Anterior cingulate cortex (tissue), 58 donors: ENCODE data around the gene OMD.
A peak's percentile ranks its signal among the peaks of the same experiment; 100 is the strongest.

ENCODE experiments used
- DNase-seq, 58 donors: peaks; one replicate each; lab custom pipeline; 2025; lab: John Stamatoyannopoulos, UW

The OMD gene, protein sequence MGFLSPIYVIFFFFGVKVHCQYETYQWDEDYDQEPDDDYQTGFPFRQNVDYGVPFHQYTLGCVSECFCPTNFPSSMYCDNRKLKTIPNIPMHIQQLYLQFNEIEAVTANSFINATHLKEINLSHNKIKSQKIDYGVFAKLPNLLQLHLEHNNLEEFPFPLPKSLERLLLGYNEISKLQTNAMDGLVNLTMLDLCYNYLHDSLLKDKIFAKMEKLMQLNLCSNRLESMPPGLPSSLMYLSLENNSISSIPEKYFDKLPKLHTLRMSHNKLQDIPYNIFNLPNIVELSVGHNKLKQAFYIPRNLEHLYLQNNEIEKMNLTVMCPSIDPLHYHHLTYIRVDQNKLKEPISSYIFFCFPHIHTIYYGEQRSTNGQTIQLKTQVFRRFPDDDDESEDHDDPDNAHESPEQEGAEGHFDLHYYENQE

DNA sequence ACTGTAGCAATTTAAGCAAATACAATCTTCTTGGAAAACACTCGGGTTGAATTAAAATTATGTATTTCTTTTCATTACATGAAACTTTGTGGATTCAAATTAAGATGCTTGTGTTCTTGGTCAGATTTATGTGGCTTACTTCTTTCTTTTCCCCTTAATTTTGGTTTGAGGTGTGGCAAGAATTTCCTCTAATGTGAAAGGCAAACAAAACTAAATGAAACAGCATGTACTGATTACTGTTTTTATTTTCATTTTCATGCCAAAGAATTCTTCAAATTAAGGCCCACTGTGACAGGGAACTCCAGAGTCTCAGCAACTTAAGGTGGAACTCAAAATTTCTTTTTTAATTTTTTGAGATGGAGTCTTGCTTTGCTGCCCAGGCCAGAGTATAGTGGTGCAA, at the start of gene OMD:
Gene OMD (minus strand): TSS at position 132 of the 400 bp plus-strand sequence. CDS start 6,913 bp downstream, outside the sequence.
- DNase-seq, result no peak

DNA sequence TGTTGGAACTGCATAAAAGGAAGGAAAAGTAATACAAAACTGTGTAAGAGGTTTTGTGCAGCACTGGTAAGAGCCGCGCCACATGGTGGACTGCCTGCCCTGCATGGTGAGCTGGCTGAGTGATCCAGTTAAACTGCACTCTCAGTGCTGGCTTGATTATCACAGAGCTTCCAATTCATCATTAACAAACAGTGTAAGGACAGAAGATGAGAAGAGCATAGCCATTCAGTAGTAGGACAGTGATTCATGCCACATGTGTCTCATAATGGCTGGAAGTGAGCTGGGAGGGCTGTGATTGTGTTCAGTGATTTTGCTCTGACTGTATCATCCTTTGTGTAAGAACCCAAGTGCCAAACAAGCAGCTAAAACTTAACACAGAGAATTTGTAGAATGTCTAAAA, 43.9 kb upstream of the OMD start:
- DNase-seq, result peak in 12 of 58 donors; percentile 3 to 44 (median 11)

DNA sequence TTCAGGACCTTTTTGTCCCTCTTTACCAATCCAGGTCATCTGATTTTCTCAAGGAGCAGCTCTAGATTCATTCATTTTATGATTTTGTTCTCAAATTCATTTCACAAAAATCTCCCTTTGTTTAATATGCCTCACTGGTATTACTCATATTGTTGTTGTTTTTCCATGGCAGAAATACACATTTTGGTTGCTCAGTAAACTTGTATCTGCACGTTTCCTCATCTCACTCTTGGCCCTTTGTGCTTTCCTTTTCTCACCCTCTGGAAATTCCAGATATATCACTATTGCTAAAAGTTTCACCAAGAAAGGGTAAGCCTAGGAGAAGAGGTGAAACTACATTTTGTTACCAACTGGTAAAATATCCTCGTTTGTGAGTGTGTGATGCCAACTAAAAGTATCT, 43.2 kb upstream of the OMD start:
- no peak for DNase-seq

DNA sequence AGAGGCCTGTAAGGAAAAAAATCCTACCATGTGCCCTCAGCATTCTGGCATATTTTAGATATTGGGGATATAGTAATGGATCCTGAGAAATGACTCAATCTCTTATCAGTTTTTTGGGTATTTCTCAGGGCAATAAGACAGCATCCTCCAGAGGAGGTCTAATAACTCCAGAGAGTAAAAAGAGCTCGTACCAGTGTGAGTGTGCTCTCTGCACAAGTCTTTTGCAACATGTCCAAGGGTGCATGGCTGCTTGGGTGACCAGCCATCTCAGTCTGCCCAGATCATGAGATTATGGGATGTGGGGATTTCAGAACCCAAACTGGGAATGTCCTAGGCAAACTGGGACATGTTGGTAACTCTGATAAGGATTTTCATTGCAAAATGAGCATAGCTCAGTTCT, 42.8 kb upstream of the OMD start:
- DNase-seq, result no peak

DNA sequence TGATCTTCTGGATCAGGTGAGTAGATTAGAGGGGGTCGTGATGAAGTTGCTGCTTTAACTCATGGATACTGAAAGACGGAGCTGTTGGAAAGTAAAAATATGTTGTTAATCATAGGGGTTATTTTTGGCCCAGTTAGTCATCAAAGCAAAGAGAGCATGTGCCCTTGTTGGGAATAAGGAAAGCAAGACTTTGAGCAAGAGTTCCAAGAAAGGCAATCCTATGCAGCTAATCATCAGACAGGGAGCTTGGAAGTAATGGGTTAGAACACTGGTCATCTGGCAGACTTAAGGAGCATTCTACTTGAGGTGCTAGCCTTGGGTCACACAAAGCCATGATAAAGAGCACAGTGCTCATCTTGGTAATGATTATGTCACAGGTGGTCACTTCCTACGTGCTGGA, 39.7 kb upstream of the OMD start:
- no peak for DNase-seq

DNA sequence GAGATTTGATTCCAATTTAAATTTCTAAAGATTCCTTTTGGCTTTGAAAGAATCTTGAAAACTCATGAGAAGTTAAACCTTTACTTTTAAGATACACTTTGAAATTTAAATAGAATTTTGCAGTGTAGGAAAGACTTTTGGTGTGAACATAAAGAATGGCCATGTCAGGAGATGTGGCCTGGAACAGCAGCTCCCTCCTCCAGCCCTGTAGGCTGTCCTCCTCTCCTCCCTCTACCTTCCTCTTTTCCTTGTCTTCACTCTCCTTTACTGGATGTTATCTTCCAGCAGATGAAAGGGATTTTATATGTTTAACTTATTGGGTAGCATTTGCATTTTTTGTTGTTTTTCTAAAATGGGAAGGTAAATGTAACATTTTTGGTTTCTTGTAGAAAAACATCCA, 39.1 kb upstream of the OMD start:
- DNase-seq, result no peak

DNA sequence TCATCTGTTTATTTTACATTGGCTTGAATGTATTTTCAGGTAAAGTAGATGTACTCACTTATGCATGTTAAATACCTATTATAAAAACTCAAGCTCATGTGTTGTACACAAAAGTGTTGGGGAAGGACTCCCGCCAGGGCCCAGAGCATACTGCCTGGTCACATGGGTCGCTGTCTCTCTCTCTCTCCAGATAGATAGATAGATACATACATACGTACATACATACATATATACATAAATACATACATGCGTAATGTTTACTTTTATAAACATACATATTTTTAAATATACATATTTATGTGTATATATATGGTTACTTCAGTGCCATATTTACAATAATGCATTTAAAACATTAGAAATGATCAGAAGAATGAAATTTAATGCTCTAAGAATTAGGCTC, 33.3 kb upstream of the OMD start:
- no peak for DNase-seq

DNA sequence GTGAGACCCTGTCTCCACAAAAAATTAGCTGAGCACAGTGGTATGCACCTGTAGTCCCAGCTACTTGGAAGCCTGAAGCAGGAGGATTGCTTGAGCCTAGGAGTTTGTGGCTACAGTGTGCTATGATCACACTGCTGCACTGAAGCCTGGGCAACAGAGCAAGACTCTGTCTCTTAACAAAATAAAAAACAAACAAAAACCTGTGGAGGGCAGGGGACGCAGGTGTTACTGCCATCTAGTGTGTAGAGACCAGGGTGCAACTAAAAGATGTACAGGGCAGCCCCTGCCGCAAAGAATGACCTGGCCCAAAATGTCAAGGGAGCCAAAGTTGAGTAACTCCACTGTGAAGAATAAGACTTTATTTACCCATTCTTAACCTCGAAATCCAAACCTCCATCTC, 30.9 kb upstream of the OMD start:
- DNase-seq, result no peak

DNA sequence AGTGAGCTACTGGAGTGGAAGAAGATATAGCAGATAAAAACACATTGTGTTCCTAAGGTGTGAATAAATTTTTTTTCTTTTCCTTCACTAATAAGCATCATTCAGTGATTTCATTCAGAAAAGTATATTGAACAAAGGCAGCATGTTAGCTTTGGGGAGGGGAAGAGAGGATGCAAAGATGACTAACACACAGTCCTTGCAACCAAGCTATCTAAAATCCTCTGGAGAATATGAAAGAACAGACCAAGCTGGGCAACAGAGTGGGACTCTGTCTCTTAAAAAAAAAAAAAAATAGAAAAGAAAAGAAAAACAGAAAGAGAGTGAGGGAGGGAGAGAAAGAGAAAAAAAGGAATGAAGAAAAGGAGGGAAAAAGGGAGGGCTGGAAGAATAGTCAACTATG, 22.3 kb upstream of the OMD start:
- DNase-seq, result no peak

DNA sequence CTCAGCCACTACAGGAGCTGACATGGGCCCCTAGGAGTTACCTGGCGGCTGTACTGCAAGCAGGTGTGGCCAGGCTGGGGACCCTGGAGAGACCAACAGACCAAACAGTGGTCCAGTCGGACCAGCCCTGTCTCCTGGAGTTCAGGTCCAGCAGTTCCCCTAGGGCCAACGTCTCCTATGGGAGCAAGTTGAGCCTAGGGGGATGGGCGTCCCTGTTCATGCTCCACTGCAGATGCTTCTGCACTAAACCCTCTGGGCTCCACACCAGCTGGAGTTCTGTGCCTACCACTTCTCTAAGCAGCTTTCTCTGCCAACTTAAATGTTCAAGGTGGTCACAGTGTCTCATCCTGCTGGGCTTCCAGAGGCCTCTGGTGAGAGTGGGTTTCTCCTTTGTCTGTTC, 20.6 kb upstream of the OMD start:
- no peak for DNase-seq

DNA sequence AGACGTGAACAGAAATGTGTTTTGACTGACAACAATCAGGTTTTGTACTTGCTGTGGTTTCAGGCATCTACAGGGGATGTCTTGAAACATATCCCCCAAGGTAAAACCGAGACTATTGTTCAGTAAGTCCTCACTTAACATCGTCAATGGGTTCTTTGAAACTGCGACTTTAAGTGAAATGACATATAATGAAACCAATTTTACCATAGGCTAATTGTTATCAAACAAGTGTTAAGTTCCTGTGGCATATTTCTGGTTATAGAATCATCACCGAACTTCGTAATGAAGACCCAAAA, 16.4 kb upstream of the OMD start:
- no peak for DNase-seq

DNA sequence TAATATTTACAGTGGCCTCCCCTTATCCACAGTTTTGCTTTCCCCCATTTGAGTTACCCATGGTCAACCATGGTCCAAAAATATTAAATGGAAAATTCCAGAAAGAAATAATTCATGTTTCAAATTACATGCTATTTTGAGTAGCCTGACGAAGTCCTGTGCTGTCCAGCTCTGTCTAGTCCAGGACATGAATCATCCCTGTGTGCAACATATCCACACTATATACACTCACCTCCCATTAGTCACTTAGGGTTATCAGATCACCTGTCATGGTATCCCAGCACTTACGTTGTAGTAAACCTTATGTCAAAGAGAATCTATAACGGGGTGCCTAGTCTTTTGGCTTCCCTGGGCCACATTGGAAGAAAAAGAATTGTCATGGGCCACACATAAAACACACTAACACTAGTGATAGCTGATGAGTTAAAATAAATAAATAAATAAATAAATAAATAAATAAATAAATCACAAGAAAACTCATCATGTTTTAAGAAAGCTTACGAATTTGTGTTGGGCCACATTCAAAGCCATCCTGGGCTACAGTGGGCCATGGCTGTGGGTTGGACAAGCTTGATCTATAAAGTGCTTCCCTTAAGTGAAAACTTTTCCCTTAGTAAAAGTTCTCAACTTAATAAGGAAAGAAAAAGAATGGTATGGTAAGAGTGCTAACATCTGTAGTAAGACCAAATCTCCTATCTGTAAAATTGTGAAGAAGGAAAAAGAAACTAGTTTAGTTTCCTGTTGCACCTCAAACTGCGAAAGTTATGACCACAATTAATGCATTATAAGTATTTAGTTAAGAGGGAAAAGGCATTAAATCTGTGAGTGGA, 15.9 kb upstream of the OMD start:
- DNase-seq, result no peak

DNA sequence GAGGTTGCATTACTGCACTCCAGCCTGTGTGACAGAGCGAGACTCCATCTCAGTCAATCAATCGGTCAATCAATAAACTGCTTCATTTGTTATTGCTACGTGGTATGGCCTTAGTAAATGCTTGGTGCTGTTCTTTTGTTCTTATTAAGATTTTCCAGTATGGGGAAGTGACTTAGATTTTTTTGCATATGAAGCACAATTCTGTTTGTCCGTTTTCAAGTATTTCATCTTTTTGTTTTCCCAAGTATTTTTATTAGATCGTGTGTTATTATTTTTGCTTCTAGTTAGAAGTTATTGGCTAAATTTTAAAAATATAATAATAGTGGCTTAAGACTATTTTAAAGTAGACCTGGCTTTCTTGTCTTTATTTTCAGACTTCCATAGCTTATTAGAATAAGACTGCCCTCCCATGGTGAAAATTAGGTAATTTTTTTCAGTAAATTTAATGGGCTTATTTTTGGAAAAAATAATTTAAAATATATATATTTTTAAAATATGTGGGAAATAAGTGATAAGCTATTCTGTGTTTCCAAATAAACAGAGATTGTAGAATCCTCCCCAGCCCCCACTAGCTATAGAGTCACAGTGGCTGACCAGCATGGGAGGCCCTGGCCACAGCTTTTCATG, 14.7 kb upstream of the OMD start:
- DNase-seq, result no peak

DNA sequence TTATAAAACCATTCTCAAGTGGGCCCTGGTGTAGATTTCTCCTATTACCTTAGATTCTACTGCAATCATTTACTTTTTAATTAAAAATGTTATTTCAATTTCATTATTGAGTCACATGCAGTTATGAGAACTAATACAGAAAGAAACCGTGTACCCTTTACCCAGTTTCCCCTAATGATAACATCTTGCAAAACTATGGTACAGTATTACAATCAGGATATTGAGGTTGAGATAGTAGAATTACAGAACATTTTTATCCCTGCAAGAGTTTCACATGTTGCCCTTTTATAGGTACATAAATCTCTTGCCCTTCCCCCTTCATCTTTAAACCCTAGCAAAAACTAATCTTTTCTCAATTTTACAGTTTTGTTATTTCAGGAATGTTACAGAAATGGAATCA, 11.0 kb upstream of the OMD start:
- no peak for DNase-seq

DNA sequence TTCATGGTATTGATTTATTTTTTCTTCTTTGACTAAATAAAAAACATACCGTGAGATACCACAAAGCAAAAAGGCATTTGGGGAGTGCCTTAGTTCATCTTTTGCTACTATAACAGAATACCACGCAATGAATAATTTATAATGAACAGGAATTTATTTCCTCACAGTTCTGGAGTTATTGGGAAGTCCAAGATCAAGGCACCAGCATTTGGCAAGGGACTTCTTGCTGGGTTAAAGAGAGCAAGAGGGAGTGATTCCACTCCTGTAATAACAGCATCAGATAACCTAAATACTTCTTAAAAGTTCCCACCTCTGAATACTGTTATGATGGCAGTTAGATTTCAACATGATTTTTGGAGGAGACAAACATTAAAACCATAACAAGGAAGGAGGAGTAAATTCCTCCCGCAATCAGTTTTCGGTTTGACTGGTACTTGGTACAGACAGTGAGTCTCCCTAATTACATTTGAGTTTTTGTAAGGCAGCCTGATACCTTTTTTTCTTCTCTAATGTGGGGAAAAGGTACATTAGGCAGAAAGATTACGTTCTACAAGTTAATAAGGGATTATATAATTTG, 8.8 kb upstream of the OMD start:
- DNase-seq, result no peak

DNA sequence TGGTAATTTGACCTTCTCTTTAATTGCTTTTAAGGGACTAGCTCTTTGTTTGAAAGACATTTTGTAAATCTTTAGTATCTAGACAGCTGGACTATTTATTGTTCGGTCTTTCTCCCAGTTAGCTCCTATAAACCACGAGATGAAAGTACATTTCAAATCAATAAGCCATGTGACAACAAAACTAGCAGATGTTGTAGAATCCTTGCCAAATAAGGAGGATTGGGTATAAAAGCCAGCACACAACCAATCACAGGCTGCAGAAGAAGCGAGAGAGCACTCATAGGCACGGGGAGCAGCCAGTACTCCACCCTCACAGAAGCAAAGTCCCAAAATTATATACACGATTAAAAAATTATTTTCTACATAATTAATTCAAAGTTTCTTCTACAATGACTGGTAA, 8.1 kb upstream of the OMD start:
- DNase-seq, result peak in 1 of 58 donors; percentile 9

DNA sequence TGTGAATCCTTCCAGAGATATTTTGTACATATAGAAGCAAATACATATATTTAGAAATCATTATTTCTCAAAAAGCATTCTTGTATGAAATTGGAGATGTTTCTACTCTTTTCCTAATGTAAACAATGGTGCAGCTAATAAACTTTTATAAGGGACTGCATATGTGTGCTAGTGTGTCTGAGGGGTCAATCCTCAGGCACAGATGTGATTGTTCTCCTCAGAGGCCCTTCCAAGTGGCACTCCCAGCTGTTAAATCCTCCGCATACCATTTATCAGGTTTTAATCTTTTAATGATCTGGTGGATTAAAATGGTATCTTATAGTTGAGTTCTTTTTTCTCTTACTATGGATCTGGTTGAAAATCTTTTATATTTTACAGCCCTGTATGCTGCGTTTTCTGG, 5.6 kb upstream of the OMD start:
- no peak for DNase-seq

DNA sequence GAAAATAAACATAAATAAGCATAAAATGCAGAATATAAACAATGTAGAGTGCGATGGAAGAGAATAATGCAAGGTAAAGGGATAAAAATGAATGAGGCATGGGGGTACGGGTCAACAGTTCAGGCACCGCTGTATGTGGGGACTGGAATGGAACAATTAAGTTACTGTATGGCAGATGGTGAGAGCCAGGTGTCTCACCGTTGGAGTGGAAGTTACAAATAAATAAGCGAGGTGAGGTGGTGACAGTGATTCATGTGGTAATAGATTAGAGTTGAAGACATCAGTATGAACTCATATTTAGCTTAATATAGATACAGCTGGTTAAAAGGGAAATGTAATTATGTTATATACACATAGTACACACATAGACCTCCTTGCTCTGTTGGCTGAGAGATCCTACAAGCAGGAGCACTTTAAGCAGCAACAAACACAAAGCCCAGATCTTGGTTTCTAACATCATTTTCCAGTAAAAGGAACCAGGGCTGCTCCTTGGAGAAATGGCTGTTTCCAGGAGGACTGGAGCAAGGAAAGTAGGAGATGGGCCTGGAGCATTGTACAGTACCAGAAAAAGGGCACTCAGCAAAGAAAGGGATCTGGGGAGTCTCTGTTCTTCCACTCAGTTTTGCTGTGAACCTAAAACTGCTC, 2.4 kb upstream of the OMD start:
- no peak for DNase-seq

DNA sequence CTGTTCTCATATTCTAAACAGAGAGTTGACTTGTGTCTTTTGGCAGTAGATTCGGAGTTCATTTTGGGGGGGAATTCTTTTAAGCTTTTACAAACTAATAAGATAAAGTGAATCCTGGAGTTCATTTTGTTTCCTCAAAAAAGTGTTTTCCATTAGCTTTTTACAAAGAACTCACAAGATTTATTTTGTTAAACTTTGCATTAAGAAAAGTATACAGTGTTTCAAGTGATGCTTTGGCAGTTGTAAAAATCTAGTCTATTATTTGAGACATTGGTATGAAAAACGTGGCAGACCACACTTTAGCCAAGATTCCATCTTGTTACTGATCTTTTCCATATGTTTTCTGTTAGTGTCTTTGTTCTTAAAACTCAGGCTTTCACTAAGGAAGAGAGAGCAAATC, 1.2 kb upstream of the OMD start:
- no peak for DNase-seq

DNA sequence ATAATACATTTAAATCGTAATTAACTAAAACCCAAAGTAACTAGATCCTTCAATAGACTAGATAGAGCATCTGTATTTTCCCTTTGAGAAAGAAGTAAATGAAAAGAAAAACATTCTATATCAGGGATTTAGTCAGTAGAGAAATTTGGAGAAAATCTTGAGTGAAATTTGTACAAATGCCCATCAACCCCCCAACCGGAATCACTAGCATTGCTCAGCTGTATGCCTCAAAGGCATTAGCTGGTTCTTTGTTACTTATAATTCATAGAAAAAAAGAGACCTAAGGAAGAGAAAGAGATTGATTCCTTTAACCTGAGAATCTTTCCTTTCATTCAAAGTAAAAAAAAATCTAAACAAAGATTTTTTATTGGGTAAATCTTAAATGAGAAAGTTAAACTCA, 659 bp downstream of the OMD start:
- DNase-seq, result no peak
